GM23338 (cell line): ENCODE measurements around the gene MRPL57.

Experiments
- CREB1 ChIP-seq: fragments of 250-450 bp; sonication (Bioruptor Pico); IDR thresholded peaks from 2 replicates; pipeline ENCODE4 v1.5.0; 2020; ENCODE audit warnings: low read depth, mild to moderate bottlenecking, moderate library complexity
- EZH2 ChIP-seq: fragments of 200-600 bp; sonication (generic); IDR thresholded peaks from one replicate; pipeline ENCODE4 v1.8.0; 2017; ENCODE audit warnings: antibody characterized with exemption, mild to moderate bottlenecking, low read depth; ENCODE audit not compliant: unreplicated experiment
- EZH2phosphoT487 ChIP-seq: fragments of 200-600 bp; sonication (generic); IDR thresholded peaks from one replicate; pipeline ENCODE4 v1.8.1; 2018; ENCODE audit warnings: antibody characterized with exemption; ENCODE audit not compliant: unreplicated experiment
- JUNB ChIP-seq: IDR thresholded peaks from one replicate; pipeline ENCODE4 v1.6.1; 2016; ENCODE audit warnings: antibody characterized with exemption; ENCODE audit not compliant: unreplicated experiment
- NANOG ChIP-seq: IDR thresholded peaks from 2 replicates; pipeline ENCODE4 v1.6.1; 2016; ENCODE audit warnings: antibody characterized with exemption, borderline replicate concordance
- TF ChIP-seq, protein P1 (sequence below), 2 experiments: fragments of 200-600 bp in 1 of 2; sonication (generic) in 1 of 2; conservative IDR thresholded peaks; 2 replicates each; pipeline versions ENCODE4 v1.5.1 to v1.6.1; 2016 to 2017; ENCODE audit warnings: antibody characterized with exemption in 2 of 2, low read depth in 2 of 2, mild to moderate bottlenecking in 2 of 2, moderate library complexity in 1 of 2
- TF ChIP-seq, protein P2 (sequence below): IDR thresholded peaks from one replicate; pipeline ENCODE4 v1.6.1; 2018; ENCODE audit warnings: antibody characterized with exemption; ENCODE audit not compliant: unreplicated experiment
- TF ChIP-seq, protein P3 (sequence below): IDR thresholded peaks from 2 replicates; pipeline ENCODE4 v1.6.1; 2016; ENCODE audit warnings: antibody characterized with exemption

DNA sequence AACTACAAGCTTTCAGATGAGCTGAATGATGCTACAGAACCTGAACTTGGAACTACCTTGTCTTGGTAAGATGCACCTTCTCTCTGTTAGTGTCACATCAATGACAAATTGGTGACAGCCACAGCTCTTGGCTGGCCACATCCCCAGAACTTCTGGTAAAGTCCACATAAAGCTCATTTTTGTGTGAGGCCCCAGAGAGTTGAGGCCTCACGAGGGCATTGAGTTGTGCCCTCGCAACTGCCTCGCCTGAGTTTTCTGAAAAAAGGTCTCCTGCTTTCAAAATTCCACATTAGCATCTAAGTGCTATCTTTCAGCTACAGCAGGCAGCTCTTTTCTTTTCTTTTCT lies 42.6 kb downstream of the MRPL57 start:
- TF ChIP-seq EZH2phosphoT487, result no peak
- TF ChIP-seq, protein P1, sequence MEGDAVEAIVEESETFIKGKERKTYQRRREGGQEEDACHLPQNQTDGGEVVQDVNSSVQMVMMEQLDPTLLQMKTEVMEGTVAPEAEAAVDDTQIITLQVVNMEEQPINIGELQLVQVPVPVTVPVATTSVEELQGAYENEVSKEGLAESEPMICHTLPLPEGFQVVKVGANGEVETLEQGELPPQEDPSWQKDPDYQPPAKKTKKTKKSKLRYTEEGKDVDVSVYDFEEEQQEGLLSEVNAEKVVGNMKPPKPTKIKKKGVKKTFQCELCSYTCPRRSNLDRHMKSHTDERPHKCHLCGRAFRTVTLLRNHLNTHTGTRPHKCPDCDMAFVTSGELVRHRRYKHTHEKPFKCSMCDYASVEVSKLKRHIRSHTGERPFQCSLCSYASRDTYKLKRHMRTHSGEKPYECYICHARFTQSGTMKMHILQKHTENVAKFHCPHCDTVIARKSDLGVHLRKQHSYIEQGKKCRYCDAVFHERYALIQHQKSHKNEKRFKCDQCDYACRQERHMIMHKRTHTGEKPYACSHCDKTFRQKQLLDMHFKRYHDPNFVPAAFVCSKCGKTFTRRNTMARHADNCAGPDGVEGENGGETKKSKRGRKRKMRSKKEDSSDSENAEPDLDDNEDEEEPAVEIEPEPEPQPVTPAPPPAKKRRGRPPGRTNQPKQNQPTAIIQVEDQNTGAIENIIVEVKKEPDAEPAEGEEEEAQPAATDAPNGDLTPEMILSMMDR (conservative IDR thresholded peaks at IDR 0.05; ENCODE audit: low read depth in 2 of 2), result no peak
- TF ChIP-seq EZH2, result no peak
- TF ChIP-seq CREB1 (CRISPR knock-in tag), result no peak
- TF ChIP-seq JUNB, result no peak
- no peak for TF ChIP-seq NANOG
- TF ChIP-seq, protein P2, sequence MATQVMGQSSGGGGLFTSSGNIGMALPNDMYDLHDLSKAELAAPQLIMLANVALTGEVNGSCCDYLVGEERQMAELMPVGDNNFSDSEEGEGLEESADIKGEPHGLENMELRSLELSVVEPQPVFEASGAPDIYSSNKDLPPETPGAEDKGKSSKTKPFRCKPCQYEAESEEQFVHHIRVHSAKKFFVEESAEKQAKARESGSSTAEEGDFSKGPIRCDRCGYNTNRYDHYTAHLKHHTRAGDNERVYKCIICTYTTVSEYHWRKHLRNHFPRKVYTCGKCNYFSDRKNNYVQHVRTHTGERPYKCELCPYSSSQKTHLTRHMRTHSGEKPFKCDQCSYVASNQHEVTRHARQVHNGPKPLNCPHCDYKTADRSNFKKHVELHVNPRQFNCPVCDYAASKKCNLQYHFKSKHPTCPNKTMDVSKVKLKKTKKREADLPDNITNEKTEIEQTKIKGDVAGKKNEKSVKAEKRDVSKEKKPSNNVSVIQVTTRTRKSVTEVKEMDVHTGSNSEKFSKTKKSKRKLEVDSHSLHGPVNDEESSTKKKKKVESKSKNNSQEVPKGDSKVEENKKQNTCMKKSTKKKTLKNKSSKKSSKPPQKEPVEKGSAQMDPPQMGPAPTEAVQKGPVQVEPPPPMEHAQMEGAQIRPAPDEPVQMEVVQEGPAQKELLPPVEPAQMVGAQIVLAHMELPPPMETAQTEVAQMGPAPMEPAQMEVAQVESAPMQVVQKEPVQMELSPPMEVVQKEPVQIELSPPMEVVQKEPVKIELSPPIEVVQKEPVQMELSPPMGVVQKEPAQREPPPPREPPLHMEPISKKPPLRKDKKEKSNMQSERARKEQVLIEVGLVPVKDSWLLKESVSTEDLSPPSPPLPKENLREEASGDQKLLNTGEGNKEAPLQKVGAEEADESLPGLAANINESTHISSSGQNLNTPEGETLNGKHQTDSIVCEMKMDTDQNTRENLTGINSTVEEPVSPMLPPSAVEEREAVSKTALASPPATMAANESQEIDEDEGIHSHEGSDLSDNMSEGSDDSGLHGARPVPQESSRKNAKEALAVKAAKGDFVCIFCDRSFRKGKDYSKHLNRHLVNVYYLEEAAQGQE, result no peak
- TF ChIP-seq, protein P3, sequence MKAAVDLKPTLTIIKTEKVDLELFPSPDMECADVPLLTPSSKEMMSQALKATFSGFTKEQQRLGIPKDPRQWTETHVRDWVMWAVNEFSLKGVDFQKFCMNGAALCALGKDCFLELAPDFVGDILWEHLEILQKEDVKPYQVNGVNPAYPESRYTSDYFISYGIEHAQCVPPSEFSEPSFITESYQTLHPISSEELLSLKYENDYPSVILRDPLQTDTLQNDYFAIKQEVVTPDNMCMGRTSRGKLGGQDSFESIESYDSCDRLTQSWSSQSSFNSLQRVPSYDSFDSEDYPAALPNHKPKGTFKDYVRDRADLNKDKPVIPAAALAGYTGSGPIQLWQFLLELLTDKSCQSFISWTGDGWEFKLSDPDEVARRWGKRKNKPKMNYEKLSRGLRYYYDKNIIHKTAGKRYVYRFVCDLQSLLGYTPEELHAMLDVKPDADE, result no peak
